D721Med (cell line): ENCODE measurements around the gene NUP153.

Experiments used
- DNase-seq: peaks from one replicate; pipeline ENCODE4 v3.0.0; 2011; ENCODE audit warnings: low spot score; ENCODE audit not compliant: insufficient read length
- FAIRE-seq: peaks from 2 replicates; lab custom pipeline; 2011; peaks lifted over from hg19 to GRCh38; lab: Jason Lieb, UNC
- CTCF ChIP-seq: IDR thresholded peaks from 2 replicates; pipeline ENCODE4 v1.5.1; 2012; ENCODE audit warnings: mild to moderate bottlenecking, control low read depth; ENCODE audit not compliant: insufficient read depth; ENCODE audit errors: missing control alignments

NUP153 gene

GRCh38 chr6:17700421-17701416 is 6.0 kb downstream of the NUP153 start:
- no peak for TF ChIP-seq CTCF
- FAIRE-seq (no peak), DNase-seq (no peak)

- no peak for DNase-seq
- no peak for FAIRE-seq
- TF ChIP-seq CTCF, result no peak
Observed at GRCh38 chr6:17691925-17692538, 14.7 kb downstream of the NUP153 start.

DNA sequence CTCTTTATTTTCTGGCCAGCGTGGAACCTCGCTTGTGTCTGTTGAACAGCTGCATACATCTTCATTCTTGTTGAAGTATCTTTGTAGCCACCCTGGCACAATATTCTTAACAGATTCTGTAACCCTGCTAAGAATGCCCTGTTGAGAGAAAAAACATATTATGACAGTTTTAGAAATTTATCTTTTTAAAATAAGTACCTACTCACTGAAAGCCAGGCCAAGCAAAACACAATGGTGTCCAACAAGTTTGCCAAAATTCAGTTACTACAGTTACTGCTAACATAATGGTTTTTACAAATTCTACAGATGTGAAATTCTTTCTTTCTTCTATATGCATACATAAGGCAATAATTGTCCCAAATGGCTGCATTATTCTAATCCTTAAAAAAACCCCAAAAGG is 18.2 kb downstream of the NUP153 start:
- TF ChIP-seq CTCF, result no peak
- DNase-seq (no peak), FAIRE-seq (no peak)

DNA sequence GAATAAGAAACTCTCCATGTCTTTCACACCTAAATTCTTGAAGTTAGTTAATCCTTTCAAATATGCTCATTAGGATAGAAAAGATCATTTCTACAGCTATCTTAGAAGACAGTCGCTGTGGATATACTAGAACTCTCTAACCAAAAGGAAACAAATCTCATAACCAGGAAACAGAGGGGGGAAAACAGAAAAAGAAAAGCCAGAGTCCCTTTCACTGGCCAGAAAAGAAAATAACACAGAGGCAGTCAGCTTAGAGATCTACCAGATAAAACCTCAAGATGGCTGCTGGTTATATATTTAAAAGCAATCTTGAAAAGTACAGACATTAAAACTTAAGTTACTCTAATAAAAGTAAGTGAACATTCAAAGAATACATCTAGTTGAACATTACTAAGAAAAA is 19.6 kb downstream of the NUP153 start:
- FAIRE-seq (no peak), DNase-seq (no peak)
- TF ChIP-seq CTCF, result no peak

GRCh38 chr6:17684134-17684533 is 22.6 kb downstream of the NUP153 start:
- FAIRE-seq, result no peak
- DNase-seq, result no peak
- TF ChIP-seq CTCF, result no peak

DNA sequence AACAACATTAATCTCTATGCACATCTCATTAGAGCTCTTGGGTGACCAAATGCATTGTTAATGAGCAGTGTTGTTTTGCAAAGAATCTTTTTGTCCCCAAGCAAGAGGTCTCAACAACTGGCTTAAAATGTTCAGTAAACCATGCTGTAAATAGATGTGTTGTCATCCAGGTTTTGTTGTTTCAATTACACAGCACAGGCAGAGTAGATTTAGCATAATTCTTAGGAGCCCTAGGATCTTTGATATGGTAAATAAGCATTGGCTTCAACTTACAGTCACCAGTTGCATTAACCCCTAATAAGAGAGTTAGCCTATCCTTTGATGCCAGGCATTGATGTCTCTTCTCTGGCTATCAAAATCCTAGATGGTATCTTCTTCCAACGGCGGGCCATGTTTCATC is 23.3 kb downstream of the NUP153 start:
- DNase-seq (no peak), FAIRE-seq (peak; percentile 48)
- no peak for TF ChIP-seq CTCF
